HG03520 (cell line): Measurements from ENCODE around the gene NAMPT.
"Not testable (repeated sequence)": the region's sequence is repeated elsewhere in the genome, so short reads cannot be mapped to it uniquely, and the experiment has no call there.

ENCODE experiments used
- ATAC-seq: cut with Tn5 transposase; IDR thresholded peaks from one replicate; pipeline ENCODE4 v1.9.1; 2021; ENCODE audit warnings: mild to moderate bottlenecking, moderate library complexity; ENCODE audit not compliant: unreplicated experiment

The NAMPT gene

GRCh38 chr7:106238830-106239229 is 46.0 kb downstream of the NAMPT start:
- ATAC-seq, result no peak

DNA sequence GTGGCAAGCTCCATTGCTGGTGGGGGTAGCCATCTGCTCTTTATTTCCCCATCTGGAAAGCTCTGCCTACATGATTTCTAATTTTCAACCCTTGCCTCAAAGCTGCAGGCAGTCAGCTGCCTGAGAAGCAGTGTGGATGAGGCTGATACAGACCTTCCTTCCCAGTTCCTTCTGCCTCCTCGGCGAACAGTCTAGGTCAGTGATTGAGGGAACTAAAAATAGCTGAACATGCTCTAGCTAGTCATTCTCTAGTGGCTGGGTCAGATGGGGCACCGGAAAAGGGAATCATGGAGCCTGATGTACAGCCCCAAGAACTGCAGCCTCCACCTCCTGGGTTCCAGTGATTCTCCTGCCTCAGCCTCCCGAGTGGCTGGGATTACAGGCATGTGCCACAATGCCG is 48.7 kb downstream of the NAMPT start:
- ATAC-seq, result no peak

- ATAC-seq, result no peak
Observed at GRCh38 chr7:106234425-106234824, 50.4 kb downstream of the NAMPT start.

GRCh38 chr7:106231856-106232490 is 52.8 kb downstream of the NAMPT start:
- ATAC-seq, result no peak

GRCh38 chr7:106225856-106226255 is 58.9 kb downstream of the NAMPT start:
- ATAC-seq, result no peak

DNA sequence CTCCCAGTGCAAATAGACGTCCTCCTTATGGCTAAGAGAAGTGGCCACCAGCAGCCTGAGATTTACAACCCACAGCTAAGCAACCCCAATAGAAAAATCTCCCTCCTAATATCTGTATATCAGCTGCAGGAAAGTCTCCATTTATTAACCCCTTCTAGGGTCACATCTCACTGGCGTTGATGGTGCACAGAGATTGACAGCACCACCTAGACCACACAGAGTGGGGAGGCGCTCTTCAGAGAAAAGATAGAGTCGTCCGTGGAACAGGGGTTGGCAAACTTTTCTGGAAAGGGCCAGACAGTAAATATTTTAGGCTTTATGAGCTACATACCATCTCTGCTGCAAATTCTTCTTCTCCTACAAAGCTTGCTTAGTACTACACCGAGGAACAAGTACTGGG is 60.0 kb downstream of the NAMPT start:
- no peak for ATAC-seq

DNA sequence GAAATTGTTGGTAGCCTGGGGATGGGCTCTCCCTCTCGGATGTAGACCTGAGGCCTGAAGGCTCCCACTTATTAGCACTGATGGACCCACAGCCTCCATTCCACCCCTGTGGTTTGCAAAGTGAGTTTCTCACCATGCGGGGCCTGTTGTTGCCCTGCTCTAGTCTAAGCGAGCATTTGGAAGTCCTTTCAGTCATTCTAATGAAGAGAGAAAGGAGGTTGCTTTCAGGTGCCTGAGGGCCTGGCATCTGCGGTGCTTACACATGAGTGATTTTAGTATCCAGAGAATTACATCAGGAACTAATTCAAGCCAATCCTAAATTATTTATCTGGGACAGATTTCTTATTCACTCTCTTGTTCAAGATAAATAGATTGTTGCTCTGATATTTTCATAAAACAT is 61.6 kb downstream of the NAMPT start:
- no peak for ATAC-seq

- ATAC-seq, result no peak
Observed at GRCh38 chr7:106222545-106222944, 62.2 kb downstream of the NAMPT start.

DNA sequence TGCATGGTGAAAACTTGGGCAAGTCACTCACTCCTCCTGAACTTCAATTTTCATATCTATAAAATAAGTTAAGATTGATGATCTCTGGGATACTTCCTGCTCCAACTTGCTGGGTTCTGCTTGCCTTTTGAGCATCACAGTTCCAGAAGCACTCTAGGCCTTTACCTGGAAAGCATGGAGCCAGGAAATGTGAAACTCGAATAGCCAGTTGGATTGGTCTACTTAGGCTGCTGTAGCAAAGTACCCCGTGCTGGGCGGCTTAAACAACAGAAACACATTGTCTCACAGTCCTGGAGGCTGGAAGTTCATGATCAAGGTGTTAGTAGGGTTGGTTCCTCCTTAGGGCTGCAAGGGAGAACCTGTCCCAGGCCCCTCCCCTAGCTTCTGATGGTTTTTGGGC is 64.5 kb downstream of the NAMPT start:
- ATAC-seq, result no peak

DNA sequence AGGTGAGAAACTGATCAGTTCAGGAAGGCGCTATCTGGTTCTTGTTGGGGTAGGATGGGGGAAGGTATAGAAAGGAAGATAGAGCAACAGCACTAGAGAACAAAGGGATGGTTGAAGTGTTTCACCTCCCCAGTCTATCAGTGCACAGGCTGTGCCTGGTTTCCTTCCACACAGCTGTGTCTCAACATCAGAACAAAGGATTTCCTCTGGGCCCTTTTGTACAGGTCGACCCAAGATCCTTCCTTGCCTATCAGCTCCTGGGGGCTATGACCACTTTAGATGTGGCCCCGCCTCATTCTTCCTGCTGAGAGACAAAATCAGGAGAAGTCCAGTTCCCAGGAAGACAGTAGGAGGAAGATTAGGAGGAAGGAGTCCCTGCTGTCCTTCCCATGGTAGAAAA is 65.6 kb downstream of the NAMPT start:
- no peak for ATAC-seq

- no peak for ATAC-seq
Observed at GRCh38 chr7:106218546-106218945, 66.2 kb downstream of the NAMPT start.

DNA sequence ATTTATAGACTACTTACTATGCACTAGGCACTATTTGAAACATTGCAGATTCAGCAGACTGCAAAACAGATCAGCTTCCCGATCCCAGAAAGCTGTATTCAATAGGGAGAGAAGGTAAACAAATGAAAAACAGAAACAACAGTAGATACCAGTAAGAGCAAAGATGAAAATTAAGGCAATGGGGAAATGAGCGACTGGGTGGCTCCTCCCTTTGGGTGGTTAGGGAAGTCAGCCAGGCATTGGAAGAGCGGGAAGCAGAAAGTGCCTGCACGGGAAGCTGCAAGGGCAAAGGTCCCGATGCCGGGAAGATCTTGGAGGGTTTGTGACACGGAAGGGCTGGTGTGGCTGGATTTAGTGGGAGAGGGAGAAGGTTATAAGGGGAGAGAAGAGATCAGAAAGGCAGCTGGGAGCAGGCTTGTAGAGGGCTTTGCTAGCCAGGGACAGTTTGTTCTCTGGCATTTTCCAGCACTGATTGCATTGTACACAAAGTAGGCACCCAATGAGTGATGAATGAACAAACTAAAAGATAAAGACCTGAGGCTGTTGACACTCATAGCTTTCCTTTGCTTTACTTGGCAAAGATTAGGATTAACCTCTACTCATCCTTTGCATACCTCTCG is 67.8 kb downstream of the NAMPT start:
- no peak for ATAC-seq

DNA sequence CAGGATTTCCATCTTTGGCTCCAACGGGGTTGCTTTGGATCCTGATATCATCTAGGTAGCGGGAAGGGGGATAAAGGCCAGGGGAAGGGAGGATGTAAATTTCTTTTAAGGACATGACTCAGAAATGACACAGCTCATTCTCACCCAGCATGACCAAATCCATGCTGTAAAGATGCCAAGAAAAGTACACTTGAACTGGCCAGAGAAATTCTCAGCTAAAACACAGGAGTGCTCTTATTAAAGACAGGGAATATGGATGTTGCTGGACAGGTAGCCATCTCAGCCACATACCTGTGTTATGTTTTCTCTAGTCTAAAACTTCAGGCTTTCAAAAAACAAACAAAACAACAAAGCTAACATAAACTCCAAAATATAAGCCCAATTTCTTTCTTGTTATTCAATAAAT is 68.3 kb downstream of the NAMPT start:
- no peak for ATAC-seq

- ATAC-seq, result no peak
Observed at GRCh38 chr7:106215868-106216516, 68.8 kb downstream of the NAMPT start.

DNA sequence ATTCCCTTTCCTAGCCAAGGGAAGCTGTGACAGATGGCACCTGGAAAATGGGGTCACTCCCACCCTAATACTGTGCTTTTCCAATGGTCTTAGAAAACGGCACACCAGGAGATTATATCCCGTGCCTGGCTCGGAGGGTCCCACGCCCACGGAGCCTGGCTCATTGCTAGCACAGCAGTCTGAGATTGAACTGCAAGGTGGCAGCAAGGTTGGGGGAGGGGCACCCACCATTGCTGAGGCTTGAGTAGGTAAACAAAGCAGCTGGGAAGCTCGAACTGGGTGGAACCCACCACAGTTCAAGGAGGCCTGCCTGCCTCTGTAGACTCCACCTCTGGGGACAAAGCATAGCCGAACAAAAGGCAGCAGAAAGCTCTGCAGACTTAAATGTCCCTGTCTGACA is 75.8 kb downstream of the NAMPT start:
- ATAC-seq, result not testable (repeated sequence)

DNA sequence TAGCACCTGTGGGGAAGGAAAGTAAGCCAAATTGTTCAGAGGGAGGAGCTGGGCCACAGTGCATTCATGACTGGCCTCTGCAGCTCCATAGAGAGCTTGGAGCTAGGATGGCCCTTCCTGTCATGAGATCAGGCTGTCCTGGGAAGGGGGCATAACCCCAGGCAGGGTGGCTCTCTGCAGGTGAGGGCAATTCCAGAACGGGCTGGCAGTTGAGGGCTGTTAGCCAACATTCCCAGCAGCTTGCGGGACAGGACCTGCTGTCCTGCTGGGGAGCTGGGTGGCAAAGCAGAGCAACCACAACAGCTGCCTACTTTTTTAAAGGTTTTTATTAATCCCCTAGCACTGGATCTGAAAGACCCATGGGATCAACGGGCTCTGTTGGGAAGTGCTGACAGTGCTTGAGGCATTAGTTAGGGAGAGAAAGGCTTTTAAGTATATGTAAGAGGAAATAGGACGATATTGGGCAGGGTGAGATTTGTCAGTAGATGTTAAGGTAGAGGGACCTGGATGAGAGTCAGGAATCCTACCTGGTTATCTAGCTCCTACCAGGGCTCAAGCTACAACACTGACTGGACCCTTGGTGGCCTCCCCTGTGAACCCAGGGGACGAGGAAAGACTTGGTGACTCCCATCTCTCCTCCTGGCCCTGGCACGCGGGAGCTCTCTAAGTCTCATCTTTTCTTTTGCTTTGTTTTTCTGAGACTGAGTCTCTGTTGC is 77.8 kb downstream of the NAMPT start:
- ATAC-seq, result no peak

DNA sequence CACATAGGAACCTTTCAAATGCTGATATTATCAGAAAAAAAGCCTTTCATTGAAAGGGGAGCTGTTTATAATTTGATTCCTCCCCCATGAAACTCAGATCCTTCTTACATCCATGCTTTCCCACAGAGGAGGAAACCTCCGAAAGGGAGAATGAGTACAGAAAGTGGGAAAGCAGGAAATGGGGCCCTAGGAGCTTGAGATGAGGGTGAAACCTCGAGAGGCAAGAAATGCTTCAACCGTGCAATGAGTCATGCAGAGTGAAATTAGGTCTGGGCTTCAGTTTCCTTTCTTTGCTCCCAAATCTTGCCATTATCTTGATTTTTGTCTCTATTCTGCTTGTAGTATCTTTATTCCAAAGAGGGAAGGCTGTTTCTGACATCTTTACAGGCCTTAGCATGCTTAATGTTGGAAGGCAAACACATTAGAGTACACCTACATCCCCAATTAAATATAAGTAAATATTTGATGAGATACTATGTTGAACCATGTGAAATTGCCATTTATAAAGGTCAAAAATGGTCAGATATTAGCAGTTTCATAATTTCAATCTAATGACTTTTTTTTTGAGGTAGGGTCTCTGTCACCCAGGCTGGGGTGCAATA is 79.1 kb downstream of the NAMPT start:
- no peak for ATAC-seq

DNA sequence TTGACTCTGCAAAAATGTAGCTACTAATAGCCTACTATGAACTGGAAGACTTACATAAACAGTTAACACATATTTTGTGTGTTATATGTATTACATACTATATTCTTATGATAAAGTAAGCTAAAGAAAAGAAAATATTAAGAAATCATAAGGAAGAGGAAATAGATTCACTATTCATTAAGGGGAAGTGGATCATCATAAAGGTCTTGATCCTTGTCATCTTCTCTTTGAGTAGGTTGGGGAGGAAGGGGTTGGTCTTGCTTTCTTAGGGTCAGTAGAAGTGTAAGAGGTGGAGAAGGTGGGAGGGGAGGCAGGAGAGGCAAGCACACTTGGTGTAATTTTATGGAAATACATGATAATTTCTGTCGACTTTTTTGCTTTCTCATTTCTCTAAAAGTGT is 81.3 kb downstream of the NAMPT start:
- ATAC-seq, result no peak

- no peak for ATAC-seq
Observed at GRCh38 chr7:106201164-106201563, 83.6 kb downstream of the NAMPT start.

DNA sequence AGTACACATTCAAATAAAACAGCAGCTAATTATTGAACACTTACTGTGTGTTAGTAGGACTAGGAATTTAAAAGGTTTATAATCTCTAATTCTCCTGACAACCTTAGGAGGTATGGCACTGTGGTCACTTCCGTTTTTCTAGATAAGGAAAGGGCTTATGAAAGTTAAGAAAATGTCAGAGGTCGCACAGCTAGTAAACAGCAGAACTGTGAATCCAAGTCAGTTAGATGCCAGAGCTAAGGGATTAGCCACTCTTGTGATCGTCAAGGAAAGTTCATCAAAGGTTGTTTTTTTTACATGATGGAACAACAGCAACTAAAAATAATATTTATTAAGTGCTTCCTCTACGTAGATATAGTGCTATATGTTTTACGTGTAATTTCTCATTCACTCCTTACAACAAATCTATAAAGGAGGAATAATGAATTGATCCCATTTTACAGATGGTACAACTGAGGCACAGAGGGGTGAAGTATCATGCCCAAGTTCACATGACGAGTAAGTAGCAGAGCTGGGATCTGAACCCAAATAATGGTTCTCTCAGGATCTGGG is 84.9 kb downstream of the NAMPT start:
- ATAC-seq, result no peak

GRCh38 chr7:106199024-106199423 is 85.8 kb downstream of the NAMPT start:
- ATAC-seq, result no peak
